DMS 273 (cell line): ENCODE data around the gene SCARB1.
A peak's percentile ranks its signal among the peaks of the same experiment; 100 is the strongest.

ENCODE experiments used
- DNase-seq: peaks from one replicate; lab custom pipeline; 2025; ENCODE audit not compliant: unreplicated experiment; lab: John Stamatoyannopoulos, UW

The SCARB1 gene

DNA sequence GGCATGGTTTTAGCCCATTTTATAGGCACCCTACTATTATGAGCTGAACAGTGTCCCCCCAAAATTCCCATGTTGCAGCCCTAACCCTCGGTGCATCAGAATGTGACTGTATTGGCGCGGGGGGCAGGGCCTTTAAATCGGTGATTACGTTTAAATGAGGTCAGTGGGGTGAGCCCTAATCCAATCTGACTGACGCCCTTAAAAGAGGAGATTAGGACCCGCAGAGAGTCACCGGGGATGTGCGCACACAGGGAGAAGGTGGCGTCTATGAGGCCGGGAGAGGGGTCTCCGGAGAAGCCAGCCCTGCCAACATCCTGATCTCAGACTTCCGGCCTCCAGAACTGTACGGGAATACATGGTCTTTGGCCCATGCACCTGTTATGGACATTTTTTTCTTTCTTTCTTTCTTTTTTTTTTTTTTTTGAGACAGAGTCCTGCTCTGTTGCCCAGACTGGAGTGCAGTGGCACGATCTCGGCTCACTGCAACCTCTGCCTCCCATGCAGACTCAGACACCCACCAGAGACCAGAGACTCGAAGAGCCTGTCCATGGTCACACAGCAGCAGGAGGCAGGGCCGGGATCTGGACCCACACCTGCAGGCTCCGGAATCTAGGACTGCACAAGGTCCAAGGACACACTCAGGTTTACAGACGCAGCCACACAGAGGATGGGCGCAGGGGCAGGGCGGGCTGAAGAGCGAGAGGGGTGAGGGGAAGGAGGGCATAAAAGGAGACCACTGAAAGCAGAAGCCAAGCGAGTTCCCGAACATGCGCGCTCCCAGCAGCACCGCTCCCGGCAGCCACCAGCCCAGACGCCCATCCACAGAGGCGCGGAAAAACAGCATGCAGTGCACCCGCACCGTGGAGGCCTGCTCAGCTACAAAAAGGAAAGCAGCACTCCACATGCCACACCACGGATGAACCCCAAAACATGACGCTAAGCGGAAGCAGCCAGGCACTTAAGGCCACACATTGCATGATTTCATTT is 19.0 kb downstream of the SCARB1 start:
- DNase-seq, result no peak

DNA sequence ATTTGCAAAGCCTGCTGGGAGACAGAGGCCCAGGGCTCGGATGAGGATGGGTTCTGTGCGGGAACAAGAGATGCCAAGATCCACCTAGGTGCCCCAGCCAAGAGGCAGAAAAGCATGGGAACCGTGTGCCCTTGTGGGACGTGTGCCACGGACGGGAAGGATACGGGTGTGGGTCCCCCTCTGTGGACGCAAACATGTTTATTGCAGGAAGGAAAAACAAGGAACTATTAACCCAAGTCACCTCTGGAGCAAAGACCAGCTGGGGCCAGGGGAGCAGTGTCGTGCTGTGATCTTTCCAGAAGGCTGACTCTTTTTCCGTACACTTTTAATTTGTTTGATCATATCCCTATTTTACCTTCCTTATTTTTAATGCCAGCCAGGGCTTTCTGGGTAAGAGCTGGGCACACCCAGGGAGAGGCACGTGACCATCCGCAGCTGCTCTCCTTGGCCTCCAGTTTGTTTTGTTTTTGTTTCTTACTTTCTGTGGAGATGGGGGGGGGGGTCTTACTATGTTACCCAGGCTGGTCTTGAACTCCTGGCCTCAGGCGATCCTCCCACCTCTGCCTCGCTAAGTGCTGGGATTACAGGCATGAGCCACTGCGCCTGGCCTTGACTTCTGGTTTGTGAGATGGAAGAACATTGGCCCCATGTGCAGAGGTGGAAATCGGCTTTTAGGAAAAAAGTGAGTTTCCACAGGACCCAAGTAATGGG is 20.7 kb downstream of the SCARB1 start:
- DNase-seq, result no peak

DNA sequence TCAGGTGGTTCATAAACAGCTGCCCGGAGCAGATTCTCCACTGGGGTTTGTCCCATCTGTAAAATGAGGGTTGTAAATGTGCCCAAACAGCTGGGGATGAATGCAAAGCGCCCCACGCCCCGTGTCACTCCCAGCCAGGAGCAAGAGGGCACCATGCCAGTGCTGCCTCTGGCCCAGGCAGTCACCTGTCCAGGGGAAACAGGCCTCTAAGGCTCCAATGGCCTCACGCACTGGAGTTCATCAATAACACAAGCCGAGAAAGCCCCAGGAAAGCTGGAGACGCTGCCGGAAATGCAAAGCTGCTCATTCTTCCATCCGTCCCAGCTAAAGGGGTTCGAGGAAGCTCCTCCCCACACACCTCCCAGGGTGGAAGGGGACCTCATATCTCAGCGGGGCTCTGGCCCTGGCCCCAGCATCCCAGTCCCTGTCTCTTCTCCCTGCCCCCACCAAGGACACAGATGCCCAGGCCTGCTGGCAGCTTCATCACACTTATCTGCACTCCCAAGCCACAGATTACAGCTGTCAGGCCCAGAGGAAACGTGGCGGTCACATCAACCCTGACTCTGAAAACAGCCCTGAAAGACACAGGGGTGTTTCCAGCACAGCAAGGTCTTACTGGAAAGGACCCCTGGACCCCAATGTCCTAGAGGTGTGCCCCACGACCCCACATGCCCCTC is 21.5 kb downstream of the SCARB1 start:
- DNase-seq, result peak; percentile 19

DNA sequence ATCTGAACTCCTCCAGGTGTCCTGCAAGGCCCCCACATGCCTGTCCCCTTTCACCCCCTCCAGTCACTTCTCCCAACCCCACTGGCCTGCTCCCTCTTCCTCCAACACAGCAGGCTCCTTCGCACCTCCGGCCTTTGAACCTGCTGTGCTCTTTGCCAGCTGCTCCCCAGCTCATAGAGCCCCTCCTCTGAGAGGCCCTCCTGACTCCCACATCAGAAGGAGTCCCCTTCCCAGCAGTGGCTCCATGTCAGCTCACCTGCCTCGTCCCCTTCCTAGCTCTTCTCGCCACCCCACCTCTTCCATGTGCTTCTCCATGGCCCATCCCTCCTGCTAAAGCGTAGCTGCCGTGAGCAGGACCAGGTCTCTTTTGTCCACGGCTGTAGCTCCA is 22.1 kb downstream of the SCARB1 start:
- no peak for DNase-seq

DNA sequence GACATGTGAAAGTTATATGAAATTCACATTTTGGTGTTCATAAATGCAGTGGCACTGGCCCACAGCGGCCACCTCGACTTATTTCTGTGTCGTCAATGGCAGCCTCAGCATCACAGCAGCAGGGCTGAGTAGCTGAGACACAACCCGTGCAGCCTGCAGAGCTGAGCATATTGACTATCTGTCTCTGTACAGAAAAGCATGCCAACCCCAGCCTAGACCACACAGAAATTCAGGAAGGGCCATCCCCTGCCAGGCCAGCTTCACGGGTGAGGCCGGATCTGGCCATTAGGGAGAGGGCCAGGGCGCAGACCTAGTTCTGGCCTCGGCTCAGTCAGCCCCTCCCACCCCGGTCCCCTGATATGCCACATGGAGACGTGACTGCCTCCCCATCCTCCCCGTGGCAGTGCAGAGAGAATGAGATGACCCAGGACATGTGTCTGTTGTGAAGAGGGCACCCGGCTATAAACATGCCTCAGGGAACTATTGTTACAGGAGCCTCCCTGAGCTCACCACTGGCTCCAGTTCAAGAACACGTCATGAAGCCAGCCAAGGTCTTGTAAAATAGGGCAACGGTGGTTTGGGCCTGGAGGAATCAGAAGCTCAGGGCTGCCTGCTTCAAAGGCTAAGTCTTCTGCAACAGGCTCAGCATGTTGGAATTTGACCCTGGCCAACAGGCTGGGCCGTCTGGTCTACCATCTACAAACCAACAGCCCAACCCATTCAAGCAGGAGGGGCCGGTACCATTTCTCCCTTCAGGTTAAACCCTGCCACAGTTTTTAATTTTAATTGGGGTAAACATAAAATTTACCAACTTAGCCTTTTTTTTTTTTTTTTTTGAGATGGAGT is 25.5 kb downstream of the SCARB1 start:
- DNase-seq, result peak; percentile 83

DNA sequence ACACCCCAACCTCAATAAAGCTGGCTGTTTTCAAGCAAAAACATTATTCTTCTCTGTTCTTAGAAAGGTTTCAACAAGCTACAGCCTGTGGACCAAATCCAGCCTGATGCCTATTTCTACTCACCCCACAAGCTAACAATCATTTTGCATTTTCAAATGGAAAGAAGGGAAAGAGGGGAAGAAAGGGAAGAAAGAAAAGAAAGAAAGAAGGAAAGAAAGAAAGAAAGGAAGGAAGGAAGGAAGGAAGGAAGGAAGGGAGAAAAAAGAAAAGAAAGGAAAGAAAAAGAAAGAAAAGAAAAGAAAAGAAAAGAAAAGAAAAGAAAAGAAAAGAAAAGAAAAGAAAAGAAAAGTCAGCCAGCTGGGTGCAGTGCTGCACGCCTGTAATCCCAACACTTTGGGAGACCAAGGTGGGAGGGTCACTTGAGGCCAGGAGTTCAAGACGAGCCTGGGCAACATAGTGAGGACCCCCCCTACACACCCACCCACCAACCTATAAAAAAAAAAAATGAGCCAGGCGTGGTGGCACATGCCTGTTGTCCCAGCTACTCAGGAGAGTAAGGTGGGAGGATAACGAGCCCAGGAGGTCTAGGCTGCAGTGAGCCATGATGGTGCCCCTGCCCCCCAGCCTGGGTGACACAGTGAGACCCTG is 26.3 kb downstream of the SCARB1 start:
- DNase-seq, result no peak

DNA sequence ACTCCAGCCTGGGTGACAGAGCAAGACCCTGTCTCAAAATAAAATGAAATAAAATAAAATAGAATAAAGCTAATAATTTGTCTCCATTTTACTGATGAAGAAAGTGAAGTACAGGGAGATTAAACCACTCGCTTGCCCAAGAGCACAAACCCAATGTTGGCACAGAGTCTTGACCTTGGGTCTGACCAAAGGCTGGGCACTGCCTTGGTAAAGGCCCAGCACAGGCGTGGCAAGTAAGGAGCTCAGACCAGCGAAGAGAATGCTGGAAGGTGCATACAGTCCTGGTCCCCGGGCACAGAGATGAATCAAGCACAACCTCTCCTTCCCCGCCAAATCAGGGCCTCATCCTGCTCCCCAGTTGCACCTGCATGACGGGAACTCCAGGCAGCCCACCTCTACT is 26.9 kb downstream of the SCARB1 start:
- DNase-seq, result no peak

DNA sequence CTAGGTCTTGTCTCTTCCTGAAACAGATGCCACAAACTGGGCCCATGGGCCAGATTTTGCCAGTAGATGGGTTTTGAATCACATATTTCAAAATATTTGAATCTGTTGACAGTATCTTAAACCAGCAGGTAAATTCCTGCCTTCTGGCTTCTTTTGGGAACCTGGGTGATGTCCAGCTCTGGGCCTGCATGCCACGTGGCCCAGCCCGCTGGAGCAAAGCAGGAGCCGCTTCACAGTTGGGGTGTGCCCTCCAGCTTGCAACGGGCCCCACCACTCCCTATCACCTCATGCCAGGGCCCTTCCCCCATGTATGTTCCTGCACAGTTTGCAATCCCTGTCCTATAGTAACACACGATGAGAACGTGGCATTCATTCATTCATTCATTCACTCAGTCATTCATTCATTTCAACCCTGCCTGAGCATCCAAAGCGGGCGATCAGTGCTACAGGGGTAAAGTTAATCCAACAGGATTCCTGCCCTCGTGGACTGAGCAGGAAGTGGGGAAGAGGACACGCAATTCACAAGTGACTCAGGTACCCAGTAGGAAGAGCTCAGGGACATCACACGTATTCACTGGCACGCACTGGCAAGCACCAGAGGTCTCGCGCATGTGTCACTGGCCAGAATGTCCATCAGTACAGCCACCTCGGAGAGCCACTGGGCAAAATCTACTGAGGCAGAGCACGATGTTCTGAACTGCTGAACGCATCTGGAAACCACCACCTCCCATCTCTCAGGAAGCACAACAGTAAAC is 27.8 kb downstream of the SCARB1 start:
- no peak for DNase-seq

DNA sequence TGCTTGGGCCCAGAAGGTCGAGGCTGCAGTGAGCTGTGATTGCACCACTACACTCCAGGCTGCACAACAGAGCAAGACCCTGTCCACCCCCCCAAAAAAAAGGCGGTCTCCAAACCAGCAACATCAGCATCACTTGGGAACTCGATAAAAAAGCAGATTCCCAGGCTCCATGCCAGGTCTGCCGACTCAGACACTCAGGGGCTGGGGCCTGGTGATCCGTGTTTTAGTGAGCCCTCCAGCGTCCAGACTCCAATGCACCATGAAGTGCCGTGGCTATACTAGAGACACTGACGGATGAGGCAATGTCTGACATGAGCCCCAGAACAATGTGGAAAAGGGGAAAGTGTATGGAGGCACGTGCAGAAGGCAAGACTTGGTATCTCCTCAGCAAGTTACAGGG is 28.8 kb downstream of the SCARB1 start:
- no peak for DNase-seq

DNA sequence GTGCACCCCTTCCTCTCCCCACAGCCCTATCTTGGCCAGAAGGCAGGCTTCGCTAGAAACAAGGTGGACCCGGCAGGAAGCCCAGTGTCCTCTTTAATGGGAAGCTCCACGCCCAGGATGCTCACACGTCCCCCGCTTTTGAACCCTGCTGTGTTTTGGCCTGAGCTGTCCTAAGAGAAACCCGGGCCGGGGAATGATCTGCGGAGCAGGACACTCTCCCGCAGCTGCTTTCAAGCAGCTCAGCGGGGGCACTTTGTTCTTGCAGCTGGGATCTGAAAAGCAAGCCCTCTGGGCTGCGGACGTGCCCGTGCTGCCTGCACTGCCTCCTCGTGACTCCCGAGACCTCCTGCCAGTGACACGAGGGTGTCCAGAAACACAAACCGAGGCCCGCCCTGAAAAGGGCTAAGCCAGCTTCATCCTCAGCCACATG is 30.0 kb downstream of the SCARB1 start:
- DNase-seq, result no peak

DNA sequence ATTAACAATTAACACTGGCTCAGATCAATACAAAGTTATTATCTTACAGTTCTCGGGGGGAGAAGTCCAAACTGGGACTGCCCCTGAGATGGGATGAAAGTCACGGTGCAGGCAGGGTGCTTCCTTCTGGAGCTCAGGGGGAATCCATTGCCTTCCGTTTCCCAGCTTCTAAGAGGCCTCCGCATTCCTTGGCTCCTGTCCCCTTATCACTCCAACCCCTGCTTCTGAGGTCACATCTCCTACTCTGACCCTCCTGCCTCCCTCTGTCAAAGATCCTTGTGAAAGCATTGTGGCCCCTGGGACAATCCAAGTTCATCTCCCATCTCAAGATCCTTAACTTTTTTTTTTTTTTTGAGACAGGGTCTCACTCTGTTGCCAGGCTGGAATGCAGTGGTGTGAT is 30.8 kb downstream of the SCARB1 start:
- DNase-seq, result no peak

DNA sequence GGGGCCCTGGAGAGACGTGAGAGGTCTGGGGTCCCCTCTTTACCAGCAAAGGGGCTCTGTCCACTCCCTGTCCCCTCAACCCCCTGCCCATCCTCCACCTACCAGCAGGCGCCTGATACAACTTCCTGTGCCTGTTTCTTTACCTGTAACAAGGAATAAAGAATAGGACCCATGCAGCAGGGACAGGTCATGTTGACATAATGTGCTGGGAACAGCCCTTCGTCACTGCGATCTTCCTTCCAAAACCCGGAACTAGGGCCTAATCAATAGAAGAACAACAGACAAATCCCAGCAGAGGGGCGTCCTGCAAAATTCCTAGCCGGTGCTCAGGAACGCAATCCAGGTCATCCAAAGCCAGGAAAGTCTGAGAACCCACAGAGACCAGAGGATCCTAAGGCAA is 32.1 kb downstream of the SCARB1 start:
- no peak for DNase-seq

DNA sequence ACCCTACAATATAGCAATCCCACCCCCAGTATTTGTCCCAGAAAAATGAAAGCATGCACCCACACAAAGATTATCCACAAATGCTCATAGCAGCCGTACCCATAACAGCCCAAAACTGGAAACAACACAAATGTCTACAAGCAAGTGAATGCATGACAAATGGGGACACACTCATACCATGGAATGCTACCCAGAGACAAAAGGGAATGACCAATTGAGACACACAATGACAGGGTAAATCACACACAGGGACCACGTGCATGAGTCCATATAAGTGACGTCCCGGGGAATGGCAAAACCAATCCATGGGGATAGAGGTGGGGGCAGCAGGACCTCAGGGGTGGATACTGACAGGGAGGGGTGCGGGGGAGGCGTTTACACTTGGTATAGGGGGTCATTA is 33.4 kb downstream of the SCARB1 start:
- DNase-seq, result no peak

DNA sequence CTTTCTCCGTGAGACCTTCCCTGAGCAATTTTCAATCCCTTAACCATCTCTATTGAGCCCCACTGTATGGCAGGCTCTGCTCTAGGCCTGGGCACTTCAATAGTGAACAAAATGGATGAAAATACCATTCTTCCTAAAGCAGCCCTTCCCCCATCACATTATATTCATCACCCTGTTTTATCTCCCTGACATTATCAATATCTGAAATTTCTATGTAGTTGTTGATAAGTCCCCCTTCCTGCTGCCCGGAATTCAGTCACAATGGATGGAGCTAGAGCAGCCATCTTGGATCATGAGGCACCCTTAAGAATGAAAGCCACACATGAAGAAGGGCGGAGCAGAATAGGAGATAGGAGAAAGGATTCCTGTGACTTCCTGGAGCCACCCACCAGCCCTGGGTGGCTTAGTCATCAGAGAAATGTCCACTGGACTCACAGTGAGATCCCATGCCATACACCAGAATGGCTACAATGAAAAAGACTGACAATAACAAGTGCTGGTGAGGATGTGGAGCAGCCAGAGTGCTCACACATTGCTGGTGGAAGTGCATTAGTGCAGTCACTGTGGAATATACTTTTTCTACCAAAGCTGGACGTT is 33.9 kb downstream of the SCARB1 start:
- DNase-seq, result no peak

DNA sequence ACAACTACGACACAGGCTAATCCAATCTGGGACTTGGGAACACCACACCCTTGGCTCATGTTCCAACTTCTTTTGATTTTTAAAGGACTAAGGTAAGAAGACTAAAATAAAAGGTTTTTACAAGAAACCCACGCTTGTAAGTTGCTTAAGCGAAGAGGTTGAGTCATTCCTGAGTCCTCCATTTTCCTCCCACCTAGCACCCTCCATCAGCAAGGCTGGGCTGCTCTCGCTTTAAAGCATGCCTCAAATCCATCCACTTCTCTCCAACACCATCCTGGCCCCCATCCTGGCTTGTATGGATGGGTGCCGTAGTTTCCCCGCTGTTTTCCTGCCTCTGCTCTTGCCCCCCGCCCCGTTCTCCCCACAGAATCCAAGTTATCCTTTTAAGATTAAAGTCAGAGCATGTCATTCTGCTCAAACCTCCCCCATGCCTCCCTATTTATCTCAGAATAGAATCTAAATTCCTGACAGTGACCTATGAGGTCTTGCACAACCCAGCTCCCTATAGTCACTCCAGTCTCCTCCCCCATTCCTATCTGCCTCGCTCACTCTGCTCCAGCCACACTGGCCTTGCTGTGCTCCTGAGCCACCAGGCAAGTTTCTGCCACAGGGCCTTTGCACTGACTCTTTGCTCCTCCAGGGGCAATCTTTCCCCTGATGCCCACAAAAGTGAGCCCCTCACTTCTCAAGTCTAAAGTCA is 34.5 kb downstream of the SCARB1 start:
- no peak for DNase-seq

DNA sequence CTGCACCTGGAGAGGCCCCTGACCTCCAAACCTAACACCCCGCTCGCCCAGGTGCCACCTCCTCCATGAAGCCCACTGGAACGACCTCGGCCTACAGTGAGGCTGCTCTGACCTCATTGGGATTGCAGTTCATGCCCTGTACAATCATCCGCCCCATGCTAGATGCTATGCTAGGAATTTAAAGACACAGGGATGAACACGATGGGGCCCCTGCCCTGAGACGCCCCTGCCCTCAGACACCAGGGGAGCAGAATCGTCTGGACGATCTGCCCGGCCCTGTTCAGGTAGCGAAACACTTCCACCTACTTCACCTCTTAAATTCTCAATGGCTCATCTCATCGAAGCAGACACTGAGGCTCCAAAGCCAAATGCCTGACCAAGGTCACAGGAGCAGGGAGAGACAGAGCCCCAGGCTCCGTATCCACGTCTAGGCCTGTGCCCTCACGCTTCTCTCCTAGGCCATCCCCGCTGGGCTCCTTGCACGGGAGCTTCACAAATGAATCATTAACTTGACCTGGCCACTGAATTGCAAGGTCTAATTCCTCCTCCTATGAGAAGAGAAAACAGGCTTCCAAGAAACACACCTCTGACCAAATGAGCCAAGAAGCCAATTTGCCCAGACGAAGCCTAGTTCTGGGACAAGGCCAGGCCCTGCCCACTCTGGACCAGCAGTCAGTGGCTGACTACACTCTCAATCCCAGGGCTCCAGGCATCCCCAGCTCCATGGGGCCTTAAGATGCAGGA is 35.2 kb downstream of the SCARB1 start:
- no peak for DNase-seq

DNA sequence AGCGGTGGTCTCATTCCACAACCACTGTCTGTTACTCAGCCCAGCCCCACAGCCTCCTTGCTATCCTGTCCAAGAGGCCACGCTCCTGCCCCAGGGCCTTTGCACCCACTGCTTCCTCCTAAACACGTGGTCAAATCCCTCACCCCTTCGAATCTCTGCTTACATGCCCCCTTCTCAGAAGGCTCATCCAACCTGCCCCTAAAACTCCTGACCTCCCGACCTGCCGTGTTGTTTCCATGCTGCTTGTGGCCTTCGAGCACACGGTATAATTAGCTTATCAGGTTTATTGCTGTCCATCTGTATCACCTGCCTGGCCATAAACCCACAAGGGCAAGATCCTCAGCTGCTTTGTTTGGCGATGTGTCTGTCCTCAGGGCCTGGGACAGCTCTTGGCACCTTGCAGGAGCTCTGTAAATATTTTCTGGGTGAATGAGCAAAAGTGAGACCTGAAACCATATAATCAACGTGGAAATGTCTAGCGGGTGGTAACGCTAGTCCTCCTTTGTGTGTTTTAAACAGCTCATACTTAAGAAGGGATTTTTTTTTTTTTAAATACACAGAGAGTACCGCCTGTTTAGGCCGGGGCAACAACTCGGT is 36.0 kb downstream of the SCARB1 start:
- DNase-seq, result no peak
